ENCODE data around the gene PCDHA4.
"Not testable (repeated sequence)": the region's sequence is repeated elsewhere in the genome, so short reads cannot be mapped to it uniquely, and the experiment has no call there.

Gene PCDHA4

DNA sequence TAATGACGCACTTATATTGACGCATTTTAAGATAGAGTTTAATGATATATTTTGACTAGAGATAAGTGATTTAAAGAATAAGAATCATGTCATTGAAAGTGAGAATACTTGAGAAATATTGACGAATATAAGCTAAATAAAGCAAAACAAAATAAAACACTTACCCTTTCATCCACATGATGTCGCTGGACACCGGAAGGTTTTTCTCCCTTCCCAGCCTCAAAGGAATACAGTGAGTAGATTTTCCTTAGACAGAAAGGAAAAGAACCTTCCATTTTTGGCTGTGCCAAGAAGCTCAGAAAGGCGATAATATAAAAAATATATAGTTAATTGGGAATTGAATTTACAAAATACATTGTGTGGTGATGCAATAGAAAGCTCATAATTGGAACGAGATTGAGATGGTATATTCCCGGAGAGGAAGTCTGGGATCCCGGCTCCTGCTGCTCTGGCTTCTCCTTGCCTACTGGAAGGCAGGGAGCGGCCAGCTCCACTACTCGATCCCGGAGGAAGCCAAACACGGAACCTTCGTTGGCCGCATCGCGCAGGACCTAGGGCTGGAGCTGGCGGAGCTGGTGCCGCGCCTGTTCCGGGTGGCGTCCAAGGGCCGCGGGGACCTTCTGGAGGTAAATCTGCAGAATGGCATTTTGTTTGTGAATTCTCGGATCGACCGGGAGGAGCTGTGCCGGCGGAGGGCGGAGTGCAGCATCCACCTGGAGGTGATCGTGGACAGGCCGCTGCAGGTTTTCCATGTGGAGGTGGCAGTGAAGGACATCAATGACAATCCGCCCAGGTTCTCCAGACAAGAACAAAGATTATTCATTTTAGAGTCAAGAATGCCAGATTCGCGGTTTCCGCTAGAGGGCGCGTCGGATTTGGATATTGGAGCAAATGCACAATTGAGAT, 14.8 kb downstream of the PCDHA4 start, which contains the start of gene PCDHA5:
TSS of gene PCDHA5 (plus strand) at position 239 of the 906 bp plus-strand sequence.
- Histone ChIP-seq H3K9ac (ENCODE audit: low read depth in 1 of 2, low read length in 2 of 2) (no peak within 1 kb of the TSS), H3K36me3 (ENCODE audit: control insufficient read depth in 2 of 2, insufficient read depth in 2 of 2, low read length in 2 of 2) (no peaks in the 10 kb centered on the region), H3K4me3 (ENCODE audit: low read length in 2 of 2) (no peak within 1 kb of the TSS), H3K27ac (ENCODE audit: low read depth in 2 of 2, low read length in 2 of 2) (no peak within 1 kb of the TSS), H3K4me1 (ENCODE audit: control insufficient read depth in 2 of 2, insufficient read depth in 2 of 2, low read length in 2 of 2) (no peaks in the 10 kb centered on the region), H3K27me3 (ENCODE audit: control insufficient read depth in 2 of 2, insufficient read depth in 2 of 2, low read length in 2 of 2) (no peaks in the 10 kb centered on the region), H3K9me3 (ENCODE audit: control insufficient read depth in 2 of 2, low read length in 2 of 2) (peaks cover 0 to 3% of the 10 kb centered on the region in 2 donors)

GRCh38 chr5:140822281-140822629, 15.4 kb downstream of the PCDHA4 start:
- peaks cover 0 to 3% of the 10 kb centered on the region in 2 donors for H3K9me3 ChIP-seq (ENCODE audit: control insufficient read depth in 2 of 2, low read length in 2 of 2)
- no peaks in the 10 kb centered on the region for H3K27me3 ChIP-seq (ENCODE audit: control insufficient read depth in 2 of 2, insufficient read depth in 2 of 2, low read length in 2 of 2)
- no peak overlapping the region for H3K27ac ChIP-seq (ENCODE audit: low read depth in 2 of 2, low read length in 2 of 2)
- no peak overlapping the region for H3K9ac ChIP-seq (ENCODE audit: low read depth in 1 of 2, low read length in 2 of 2)
- no peaks in the 10 kb centered on the region for H3K36me3 ChIP-seq (ENCODE audit: control insufficient read depth in 2 of 2, insufficient read depth in 2 of 2, low read length in 2 of 2)
- H3K4me1 ChIP-seq (ENCODE audit: control insufficient read depth in 2 of 2, insufficient read depth in 2 of 2, low read length in 2 of 2): no peaks in the 10 kb centered on the region
- no peak overlapping the region for H3K4me3 ChIP-seq (ENCODE audit: low read length in 2 of 2)

- not testable (repeated sequence) for H3K36me3 ChIP-seq (ENCODE audit: control insufficient read depth in 2 of 2, insufficient read depth in 2 of 2, low read length in 2 of 2); H3K27me3 ChIP-seq (ENCODE audit: control insufficient read depth in 2 of 2, insufficient read depth in 2 of 2, low read length in 2 of 2); H3K27ac ChIP-seq (ENCODE audit: low read depth in 2 of 2, low read length in 2 of 2); H3K4me1 ChIP-seq (ENCODE audit: control insufficient read depth in 2 of 2, insufficient read depth in 2 of 2, low read length in 2 of 2); H3K4me3 ChIP-seq (ENCODE audit: low read length in 2 of 2); H3K9ac ChIP-seq (ENCODE audit: low read depth in 1 of 2, low read length in 2 of 2); H3K9me3 ChIP-seq (ENCODE audit: control insufficient read depth in 2 of 2, low read length in 2 of 2)
Measured at GRCh38 chr5:140822969-140823368, 16.1 kb downstream of the PCDHA4 start.

GRCh38 chr5:140823475-140823874, 16.6 kb downstream of the PCDHA4 start:
- Histone ChIP-seq H3K9ac (ENCODE audit: low read depth in 1 of 2, low read length in 2 of 2) (no peak overlapping the region), H3K4me1 (ENCODE audit: control insufficient read depth in 2 of 2, insufficient read depth in 2 of 2, low read length in 2 of 2) (no peaks in the 10 kb centered on the region), H3K9me3 (ENCODE audit: control insufficient read depth in 2 of 2, low read length in 2 of 2) (peaks cover 5% of the 10 kb centered on the region in 2 donors), H3K27me3 (ENCODE audit: control insufficient read depth in 2 of 2, insufficient read depth in 2 of 2, low read length in 2 of 2) (no peaks in the 10 kb centered on the region), H3K4me3 (ENCODE audit: low read length in 2 of 2) (no peak overlapping the region), H3K27ac (ENCODE audit: low read depth in 2 of 2, low read length in 2 of 2) (no peak overlapping the region), H3K36me3 (ENCODE audit: control insufficient read depth in 2 of 2, insufficient read depth in 2 of 2, low read length in 2 of 2) (no peaks in the 10 kb centered on the region)

- Histone ChIP-seq H3K4me3 (ENCODE audit: low read length in 2 of 2) (no peak within 1 kb of the TSS), H3K9ac (ENCODE audit: low read depth in 1 of 2, low read length in 2 of 2) (no peak within 1 kb of the TSS), H3K4me1 (ENCODE audit: control insufficient read depth in 2 of 2, insufficient read depth in 2 of 2, low read length in 2 of 2) (no peaks in the 10 kb centered on the region), H3K9me3 (ENCODE audit: control insufficient read depth in 2 of 2, low read length in 2 of 2) (peaks cover 5 to 9% of the 10 kb centered on the region in 2 donors), H3K27ac (ENCODE audit: low read depth in 2 of 2, low read length in 2 of 2) (no peak within 1 kb of the TSS), H3K36me3 (ENCODE audit: control insufficient read depth in 2 of 2, insufficient read depth in 2 of 2, low read length in 2 of 2) (no peaks in the 10 kb centered on the region), H3K27me3 (ENCODE audit: control insufficient read depth in 2 of 2, insufficient read depth in 2 of 2, low read length in 2 of 2) (no peaks in the 10 kb centered on the region)
Measured at GRCh38 chr5:140827704-140828361, 21.0 kb downstream of the PCDHA4 start, which contains the start of gene PCDHA6. Gene PCDHA6 (plus strand): TSS chr5:140827960. CDS start chr5:140828092, 132 bp downstream.

DNA sequence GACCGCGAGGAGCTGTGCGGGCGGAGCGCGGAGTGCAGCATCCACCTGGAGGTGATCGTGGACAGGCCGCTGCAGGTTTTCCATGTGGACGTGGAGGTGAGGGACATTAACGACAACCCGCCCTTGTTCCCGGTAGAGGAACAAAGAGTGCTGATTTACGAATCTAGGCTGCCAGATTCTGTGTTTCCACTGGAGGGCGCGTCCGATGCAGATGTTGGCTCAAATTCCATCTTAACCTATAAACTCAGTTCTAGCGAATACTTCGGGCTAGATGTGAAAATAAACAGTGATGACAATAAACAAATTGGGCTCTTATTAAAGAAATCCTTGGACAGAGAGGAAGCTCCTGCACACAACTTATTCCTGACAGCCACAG, 21.5 kb downstream of the PCDHA4 start:
- no peak overlapping the region for H3K4me3 ChIP-seq (ENCODE audit: low read length in 2 of 2)
- H3K9me3 ChIP-seq (ENCODE audit: control insufficient read depth in 2 of 2, low read length in 2 of 2): peaks cover 5 to 13% of the 10 kb centered on the region in 2 donors
- no peaks in the 10 kb centered on the region for H3K36me3 ChIP-seq (ENCODE audit: control insufficient read depth in 2 of 2, insufficient read depth in 2 of 2, low read length in 2 of 2)
- no peak overlapping the region for H3K27ac ChIP-seq (ENCODE audit: low read depth in 2 of 2, low read length in 2 of 2)
- no peaks in the 10 kb centered on the region for H3K27me3 ChIP-seq (ENCODE audit: control insufficient read depth in 2 of 2, insufficient read depth in 2 of 2, low read length in 2 of 2)
- H3K9ac ChIP-seq (ENCODE audit: low read depth in 1 of 2, low read length in 2 of 2): no peak overlapping the region
- no peaks in the 10 kb centered on the region for H3K4me1 ChIP-seq (ENCODE audit: control insufficient read depth in 2 of 2, insufficient read depth in 2 of 2, low read length in 2 of 2)

GRCh38 chr5:140829511-140830501, 22.9 kb downstream of the PCDHA4 start:
- H3K4me3 ChIP-seq (ENCODE audit: low read length in 2 of 2); H3K36me3 ChIP-seq (ENCODE audit: control insufficient read depth in 2 of 2, insufficient read depth in 2 of 2, low read length in 2 of 2); H3K27ac ChIP-seq (ENCODE audit: low read depth in 2 of 2, low read length in 2 of 2); H3K9ac ChIP-seq (ENCODE audit: low read depth in 1 of 2, low read length in 2 of 2); H3K27me3 ChIP-seq (ENCODE audit: control insufficient read depth in 2 of 2, insufficient read depth in 2 of 2, low read length in 2 of 2); H3K4me1 ChIP-seq (ENCODE audit: control insufficient read depth in 2 of 2, insufficient read depth in 2 of 2, low read length in 2 of 2): not testable (repeated sequence)
- peaks cover 5 to 13% of the 10 kb centered on the region in 2 donors for H3K9me3 ChIP-seq (ENCODE audit: control insufficient read depth in 2 of 2, low read length in 2 of 2)

- H3K4me1 ChIP-seq (ENCODE audit: control insufficient read depth in 2 of 2, insufficient read depth in 2 of 2, low read length in 2 of 2): no peaks in the 10 kb centered on the region
- no peaks in the 10 kb centered on the region for H3K27me3 ChIP-seq (ENCODE audit: control insufficient read depth in 2 of 2, insufficient read depth in 2 of 2, low read length in 2 of 2)
- peaks cover 8 to 12% of the 10 kb centered on the region in 2 donors for H3K9me3 ChIP-seq (ENCODE audit: control insufficient read depth in 2 of 2, low read length in 2 of 2)
- H3K4me3 ChIP-seq (ENCODE audit: low read length in 2 of 2): no peak within 1 kb of the TSS
- no peaks in the 10 kb centered on the region for H3K36me3 ChIP-seq (ENCODE audit: control insufficient read depth in 2 of 2, insufficient read depth in 2 of 2, low read length in 2 of 2)
- H3K9ac ChIP-seq (ENCODE audit: low read depth in 1 of 2, low read length in 2 of 2): no peak within 1 kb of the TSS
- H3K27ac ChIP-seq (ENCODE audit: low read depth in 2 of 2, low read length in 2 of 2): no peak within 1 kb of the TSS
Measured at GRCh38 chr5:140833993-140834392, 27.1 kb downstream of the PCDHA4 start, which contains the start of gene PCDHA7. Gene PCDHA7 (plus strand): TSS chr5:140834269. CDS start chr5:140834384, 115 bp downstream.

- peaks cover 8 to 12% of the 10 kb centered on the region in 2 donors for H3K9me3 ChIP-seq (ENCODE audit: control insufficient read depth in 2 of 2, low read length in 2 of 2)
- H3K36me3 ChIP-seq (ENCODE audit: control insufficient read depth in 2 of 2, insufficient read depth in 2 of 2, low read length in 2 of 2); H3K27ac ChIP-seq (ENCODE audit: low read depth in 2 of 2, low read length in 2 of 2); H3K4me1 ChIP-seq (ENCODE audit: control insufficient read depth in 2 of 2, insufficient read depth in 2 of 2, low read length in 2 of 2); H3K27me3 ChIP-seq (ENCODE audit: control insufficient read depth in 2 of 2, insufficient read depth in 2 of 2, low read length in 2 of 2); H3K9ac ChIP-seq (ENCODE audit: low read depth in 1 of 2, low read length in 2 of 2); H3K4me3 ChIP-seq (ENCODE audit: low read length in 2 of 2): not testable (repeated sequence)
Measured at GRCh38 chr5:140834439-140835008, 27.7 kb downstream of the PCDHA4 start.
